Measurements from ENCODE around the gene ECE2.

Gene ECE2

GRCh38 chr3:184230603-184231528 lies 45.0 kb upstream of the ECE2 start:
- ChIA-PET POLR2A (ENCODE audit: low non-redundant PET) (no interaction called here), CTCF (interaction anchor here (0.6 to 4.6 kb wide), 3 partner anchors 12 to 86 kb away, joined by 3 to 32 read pairs (median 4); partner anchors contain the start of gene EEF1AKMT4)
- no peak for TF ChIP-seq CTCF (conservative IDR thresholded peaks at IDR 0.05; ENCODE audit: low read depth)
- DNase-seq (ENCODE audit: low spot score) = peak; percentile 64
- no peak overlapping the region for H3K27ac ChIP-seq

GRCh38 chr3:184231671-184232070 lies 44.2 kb upstream of the ECE2 start:
- no peak for TF ChIP-seq CTCF (conservative IDR thresholded peaks at IDR 0.05; ENCODE audit: low read depth)
- CTCF ChIA-PET = interaction anchor here (0.6 kb wide), 1 partner anchor 104 kb away, joined by 3 read pairs; no protein-coding TSS in a partner anchor
- no peak overlapping the region for H3K27ac ChIP-seq
- DNase-seq (ENCODE audit: low spot score) = no peak
- POLR2A ChIA-PET (ENCODE audit: low non-redundant PET) = no interaction called here

- DNase-seq (ENCODE audit: low spot score) = no peak
- H3K27ac ChIP-seq = peak overlapping the region; percentile 62; the same call in 1 of the 2 replicates
- CTCF ChIA-PET = interaction anchor here (0.6 to 0.9 kb wide), 2 partner anchors 52 to 146 kb away, joined by 3 to 4 read pairs; no protein-coding TSS in a partner anchor
- POLR2A ChIA-PET (ENCODE audit: low non-redundant PET) = interaction anchor here (0.6 kb wide), 1 partner anchor 368 kb away, joined by 3 read pairs; no protein-coding TSS in a partner anchor
- no peak for TF ChIP-seq CTCF (conservative IDR thresholded peaks at IDR 0.05; ENCODE audit: low read depth)
These were observed 42.5 kb upstream of the ECE2 start for GRCh38 chr3:184233127-184233843.

- POLR2A ChIA-PET (ENCODE audit: low non-redundant PET) = interaction anchor here (0.6 kb wide), 1 partner anchor 369 kb away, joined by 3 read pairs; no protein-coding TSS in a partner anchor
- CTCF ChIA-PET = interaction anchor here (0.6 to 0.9 kb wide), 2 partner anchors 53 to 147 kb away, joined by 3 to 4 read pairs; no protein-coding TSS in a partner anchor
- peak; percentile 90 for DNase-seq (ENCODE audit: low spot score)
These were observed 41.6 kb upstream of the ECE2 start for GRCh38 chr3:184234224-184234623.

GRCh38 chr3:184234671-184235380 lies 41.0 kb upstream of the ECE2 start:
- ChIA-PET POLR2A (ENCODE audit: low non-redundant PET) (no interaction called here), CTCF (interaction anchor here (0.6 to 0.9 kb wide), 2 partner anchors 35 to 54 kb away, joined by 3 read pairs; no protein-coding TSS in a partner anchor)
- DNase-seq (ENCODE audit: low spot score) = no peak
- no peak for TF ChIP-seq CTCF (conservative IDR thresholded peaks at IDR 0.05; ENCODE audit: low read depth)
- H3K27ac ChIP-seq = peak overlapping the region; percentile 62

More at GRCh38 chr3:184234224-184234623, 41.6 kb upstream of the ECE2 start:
- TF ChIP-seq CTCF (conservative IDR thresholded peaks at IDR 0.05; ENCODE audit: low read depth) = peak; percentile 59
- peak overlapping the region; percentile 62 for H3K27ac ChIP-seq

Data from RWPE1 (cell line).